OCI-M1 (cell line): ENCODE measurements around the gene CD74.

ENCODE experiments used
- DNase-seq: peaks from one replicate; lab custom pipeline; 2025; lab: John Stamatoyannopoulos, UW

Gene CD74

GRCh38 chr5:150396267-150396666, 16.4 kb downstream of the CD74 start:
- no peak for DNase-seq

GRCh38 chr5:150395688-150395975, 17.1 kb downstream of the CD74 start:
- no peak for DNase-seq

GRCh38 chr5:150394912-150395687, 17.6 kb downstream of the CD74 start:
- DNase-seq: no peak

GRCh38 chr5:150394131-150394530, 18.6 kb downstream of the CD74 start:
- no peak for DNase-seq

- no peak for DNase-seq
These were observed 19.5 kb downstream of the CD74 start for GRCh38 chr5:150393096-150393645.

- no peak for DNase-seq
These were observed 20.0 kb downstream of the CD74 start for GRCh38 chr5:150392680-150393079.

GRCh38 chr5:150391986-150392385, 20.7 kb downstream of the CD74 start:
- no peak for DNase-seq

GRCh38 chr5:150391064-150391834, 21.5 kb downstream of the CD74 start:
- DNase-seq: no peak

- no peak for DNase-seq
These were observed 23.0 kb downstream of the CD74 start for GRCh38 chr5:150389531-150390266.

- DNase-seq: no peak
These were observed 26.5 kb downstream of the CD74 start for GRCh38 chr5:150386024-150386855.

- no peak for DNase-seq
These were observed 28.0 kb downstream of the CD74 start for GRCh38 chr5:150384701-150385100.

- no peak for DNase-seq
These were observed 34.6 kb downstream of the CD74 start for GRCh38 chr5:150377964-150378694.

GRCh38 chr5:150376799-150377771, 35.6 kb downstream of the CD74 start:
- no peak for DNase-seq

- DNase-seq: no peak
These were observed 38.1 kb downstream of the CD74 start for GRCh38 chr5:150374651-150375050.

GRCh38 chr5:150372639-150373038, 40.1 kb downstream of the CD74 start:
- peak; percentile 25 for DNase-seq

- DNase-seq: no peak
These were observed 44.2 kb downstream of the CD74 start for GRCh38 chr5:150368526-150368925.

- no peak for DNase-seq
These were observed 48.7 kb downstream of the CD74 start for GRCh38 chr5:150364004-150364403.

- DNase-seq: no peak
These were observed 49.5 kb downstream of the CD74 start for GRCh38 chr5:150363185-150363584.

- DNase-seq: no peak
These were observed 51.4 kb downstream of the CD74 start for GRCh38 chr5:150361301-150361700.
